ENCODE data around the gene CDK14.

CDK14 gene

GRCh38 chr7:90841759-90842429, 245.8 kb downstream of the CDK14 start:
- Histone ChIP-seq H3K27ac (ENCODE audit: insufficient read depth, low read depth, low read length, poor library complexity, severe bottlenecking) (no peak overlapping the region), H3K4me3 (ENCODE audit: insufficient read depth, low read depth, low read length) (no peak overlapping the region), H3K4me1 (ENCODE audit: control insufficient read depth, insufficient read depth, low read length) (no peaks in the 10 kb centered on the region), H3K9me3 (ENCODE audit: control insufficient read depth, low read length) (no peaks in the 10 kb centered on the region), H3K36me3 (ENCODE audit: control insufficient read depth, insufficient read depth, low read length) (no peaks in the 10 kb centered on the region), H3K27me3 (ENCODE audit: control insufficient read depth, insufficient read depth, low read length, poor library complexity, severe bottlenecking) (no peaks in the 10 kb centered on the region)
- WGBS, 2 experiments = 94 to 95% methylated on average over 3 to 4 of the region's 4 CpGs

DNA sequence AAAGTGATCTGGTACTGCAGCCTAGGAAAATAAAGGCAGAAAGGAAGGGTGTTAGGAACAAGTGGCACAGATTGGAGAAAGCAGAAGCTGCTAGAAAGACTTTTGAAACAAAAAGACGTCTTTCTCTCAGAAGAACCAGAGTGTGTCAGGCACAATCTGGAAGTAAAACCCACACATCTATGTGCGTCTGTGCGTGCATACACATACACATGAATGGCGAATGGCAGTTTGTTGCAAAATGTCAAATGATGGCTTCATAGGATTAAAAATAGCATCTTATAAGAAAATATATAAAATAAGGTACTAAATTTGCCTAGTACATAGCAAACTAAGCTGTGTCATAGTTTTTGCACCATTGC, 246.3 kb downstream of the CDK14 start:
- Histone ChIP-seq H3K4me1 (ENCODE audit: control insufficient read depth, insufficient read depth, low read length) (no peaks in the 10 kb centered on the region), H3K36me3 (ENCODE audit: control insufficient read depth, insufficient read depth, low read length) (no peaks in the 10 kb centered on the region), H3K9me3 (ENCODE audit: control insufficient read depth, low read length) (no peaks in the 10 kb centered on the region), H3K27ac (ENCODE audit: insufficient read depth, low read depth, low read length, poor library complexity, severe bottlenecking) (no peak overlapping the region), H3K27me3 (ENCODE audit: control insufficient read depth, insufficient read depth, low read length, poor library complexity, severe bottlenecking) (no peaks in the 10 kb centered on the region), H3K4me3 (ENCODE audit: insufficient read depth, low read depth, low read length) (no peak overlapping the region)
- 94 to 96% methylated on average over 3 to 4 of the region's 4 CpGs for WGBS, 2 experiments

DNA sequence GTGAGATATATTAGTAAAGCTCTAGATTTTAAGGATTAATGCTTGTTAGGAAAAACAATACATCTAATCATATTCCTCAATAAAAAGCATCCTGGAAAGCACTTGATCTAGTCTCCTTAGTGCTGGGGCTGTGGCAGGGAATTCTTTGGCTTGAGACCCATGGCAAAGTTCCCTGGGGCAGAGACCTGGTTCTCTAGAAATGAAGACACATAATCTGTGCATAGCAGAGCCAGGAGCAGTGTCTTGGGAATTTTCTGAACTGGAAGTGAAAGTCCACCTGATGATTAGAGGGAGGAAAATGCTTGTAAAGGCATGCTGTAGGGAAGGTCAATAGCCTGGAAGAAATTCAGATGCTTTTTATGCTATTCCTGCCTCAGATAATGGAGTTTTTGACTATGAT, 247.4 kb downstream of the CDK14 start:
- H3K4me1 ChIP-seq (ENCODE audit: control insufficient read depth, insufficient read depth, low read length) = no peaks in the 10 kb centered on the region
- H3K27me3 ChIP-seq (ENCODE audit: control insufficient read depth, insufficient read depth, low read length, poor library complexity, severe bottlenecking) = no peaks in the 10 kb centered on the region
- no peak overlapping the region for H3K4me3 ChIP-seq (ENCODE audit: insufficient read depth, low read depth, low read length)
- no peak overlapping the region for H3K27ac ChIP-seq (ENCODE audit: insufficient read depth, low read depth, low read length, poor library complexity, severe bottlenecking)
- no peaks in the 10 kb centered on the region for H3K9me3 ChIP-seq (ENCODE audit: control insufficient read depth, low read length)
- H3K36me3 ChIP-seq (ENCODE audit: control insufficient read depth, insufficient read depth, low read length) = no peaks in the 10 kb centered on the region

- H3K27me3 ChIP-seq (ENCODE audit: control insufficient read depth, insufficient read depth, low read length, poor library complexity, severe bottlenecking) = no peaks in the 10 kb centered on the region
- H3K4me1 ChIP-seq (ENCODE audit: control insufficient read depth, insufficient read depth, low read length) = no peaks in the 10 kb centered on the region
- no peaks in the 10 kb centered on the region for H3K9me3 ChIP-seq (ENCODE audit: control insufficient read depth, low read length)
- no peak overlapping the region for H3K4me3 ChIP-seq (ENCODE audit: insufficient read depth, low read depth, low read length)
- WGBS, 2 experiments = 100% methylated on average over 1 of the region's 1 CpG; no CpG with 5 or more reads in 1 of the 2 experiments
- H3K36me3 ChIP-seq (ENCODE audit: control insufficient read depth, insufficient read depth, low read length) = no peaks in the 10 kb centered on the region
- H3K27ac ChIP-seq (ENCODE audit: insufficient read depth, low read depth, low read length, poor library complexity, severe bottlenecking) = no peak overlapping the region
These were observed 248.3 kb downstream of the CDK14 start for GRCh38 chr7:90844421-90844820.

- peaks cover 7% of the 10 kb centered on the region for H3K4me1 ChIP-seq (ENCODE audit: control insufficient read depth, insufficient read depth, low read length)
- H3K27me3 ChIP-seq (ENCODE audit: control insufficient read depth, insufficient read depth, low read length, poor library complexity, severe bottlenecking) = no peaks in the 10 kb centered on the region
- H3K9me3 ChIP-seq (ENCODE audit: control insufficient read depth, low read length) = no peaks in the 10 kb centered on the region
- H3K36me3 ChIP-seq (ENCODE audit: control insufficient read depth, insufficient read depth, low read length) = no peaks in the 10 kb centered on the region
- no peak overlapping the region for H3K4me3 ChIP-seq (ENCODE audit: insufficient read depth, low read depth, low read length)
- no peak overlapping the region for H3K27ac ChIP-seq (ENCODE audit: insufficient read depth, low read depth, low read length, poor library complexity, severe bottlenecking)
These were observed 250.1 kb downstream of the CDK14 start for GRCh38 chr7:90846192-90846591.

- H3K36me3 ChIP-seq (ENCODE audit: control insufficient read depth, insufficient read depth, low read length) = no peaks in the 10 kb centered on the region
- 100% methylated on average over 1 of the region's 1 CpG; no CpG with 5 or more reads in 1 of the 2 experiments for WGBS, 2 experiments
- peaks cover 7% of the 10 kb centered on the region for H3K4me1 ChIP-seq (ENCODE audit: control insufficient read depth, insufficient read depth, low read length)
- H3K27ac ChIP-seq (ENCODE audit: insufficient read depth, low read depth, low read length, poor library complexity, severe bottlenecking) = no peak overlapping the region
- H3K9me3 ChIP-seq (ENCODE audit: control insufficient read depth, low read length) = no peaks in the 10 kb centered on the region
- H3K27me3 ChIP-seq (ENCODE audit: control insufficient read depth, insufficient read depth, low read length, poor library complexity, severe bottlenecking) = no peaks in the 10 kb centered on the region
- no peak overlapping the region for H3K4me3 ChIP-seq (ENCODE audit: insufficient read depth, low read depth, low read length)
These were observed 253.9 kb downstream of the CDK14 start for GRCh38 chr7:90850066-90850465.

DNA sequence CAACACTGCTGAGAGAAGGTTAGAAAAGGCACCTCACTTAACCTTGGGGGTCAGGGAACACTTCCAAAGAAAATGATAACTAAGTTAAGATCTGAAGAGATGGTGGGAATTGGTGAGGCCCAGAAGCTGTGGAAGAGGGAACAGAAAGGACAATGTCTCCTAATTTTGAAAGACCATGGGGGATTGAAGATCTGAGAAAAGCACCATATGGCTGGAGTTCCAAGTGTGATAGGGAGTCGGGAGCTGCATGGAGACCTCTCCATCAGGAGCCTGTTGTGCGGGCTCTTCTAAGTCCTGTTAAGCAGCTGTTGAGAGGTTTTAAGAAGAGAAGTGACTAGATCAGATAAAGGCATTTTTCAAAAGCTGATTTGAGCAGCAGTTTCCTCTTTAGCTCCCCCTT, 254.3 kb downstream of the CDK14 start:
- Histone ChIP-seq H3K9me3 (ENCODE audit: control insufficient read depth, low read length) (no peaks in the 10 kb centered on the region), H3K4me1 (ENCODE audit: control insufficient read depth, insufficient read depth, low read length) (peaks cover 7% of the 10 kb centered on the region), H3K27me3 (ENCODE audit: control insufficient read depth, insufficient read depth, low read length, poor library complexity, severe bottlenecking) (no peaks in the 10 kb centered on the region), H3K36me3 (ENCODE audit: control insufficient read depth, insufficient read depth, low read length) (no peaks in the 10 kb centered on the region), H3K27ac (ENCODE audit: insufficient read depth, low read depth, low read length, poor library complexity, severe bottlenecking) (no peak overlapping the region), H3K4me3 (ENCODE audit: insufficient read depth, low read depth, low read length) (no peak overlapping the region)
- 87 to 93% methylated on average over 2 of the region's 2 CpGs for WGBS, 2 experiments

DNA sequence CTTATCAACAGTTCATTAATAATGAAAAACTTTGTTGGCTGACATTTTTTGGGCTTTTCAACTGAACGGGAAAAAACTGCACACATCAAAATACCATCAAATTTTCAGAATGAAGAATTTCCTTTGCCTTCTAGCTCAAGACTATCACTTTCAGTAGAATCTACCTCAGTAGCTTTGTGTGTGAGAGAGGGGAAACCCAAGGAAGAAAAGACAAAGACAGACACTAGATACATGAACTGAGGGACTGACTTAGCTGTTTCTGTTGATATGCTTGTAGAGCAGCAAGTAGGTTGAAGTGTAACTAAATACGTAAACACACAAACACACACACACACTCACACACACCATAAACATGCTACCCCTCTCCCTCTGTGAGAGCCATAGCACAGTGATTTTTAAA, 257.1 kb downstream of the CDK14 start:
- H3K27ac ChIP-seq (ENCODE audit: insufficient read depth, low read depth, low read length, poor library complexity, severe bottlenecking) = no peak overlapping the region
- H3K9me3 ChIP-seq (ENCODE audit: control insufficient read depth, low read length) = no peaks in the 10 kb centered on the region
- no peaks in the 10 kb centered on the region for H3K27me3 ChIP-seq (ENCODE audit: control insufficient read depth, insufficient read depth, low read length, poor library complexity, severe bottlenecking)
- 89 to 100% methylated on average over 1 of the region's 2 CpGs for WGBS, 2 experiments
- no peak overlapping the region for H3K4me3 ChIP-seq (ENCODE audit: insufficient read depth, low read depth, low read length)
- H3K4me1 ChIP-seq (ENCODE audit: control insufficient read depth, insufficient read depth, low read length) = peaks cover 7% of the 10 kb centered on the region
- H3K36me3 ChIP-seq (ENCODE audit: control insufficient read depth, insufficient read depth, low read length) = no peaks in the 10 kb centered on the region

DNA sequence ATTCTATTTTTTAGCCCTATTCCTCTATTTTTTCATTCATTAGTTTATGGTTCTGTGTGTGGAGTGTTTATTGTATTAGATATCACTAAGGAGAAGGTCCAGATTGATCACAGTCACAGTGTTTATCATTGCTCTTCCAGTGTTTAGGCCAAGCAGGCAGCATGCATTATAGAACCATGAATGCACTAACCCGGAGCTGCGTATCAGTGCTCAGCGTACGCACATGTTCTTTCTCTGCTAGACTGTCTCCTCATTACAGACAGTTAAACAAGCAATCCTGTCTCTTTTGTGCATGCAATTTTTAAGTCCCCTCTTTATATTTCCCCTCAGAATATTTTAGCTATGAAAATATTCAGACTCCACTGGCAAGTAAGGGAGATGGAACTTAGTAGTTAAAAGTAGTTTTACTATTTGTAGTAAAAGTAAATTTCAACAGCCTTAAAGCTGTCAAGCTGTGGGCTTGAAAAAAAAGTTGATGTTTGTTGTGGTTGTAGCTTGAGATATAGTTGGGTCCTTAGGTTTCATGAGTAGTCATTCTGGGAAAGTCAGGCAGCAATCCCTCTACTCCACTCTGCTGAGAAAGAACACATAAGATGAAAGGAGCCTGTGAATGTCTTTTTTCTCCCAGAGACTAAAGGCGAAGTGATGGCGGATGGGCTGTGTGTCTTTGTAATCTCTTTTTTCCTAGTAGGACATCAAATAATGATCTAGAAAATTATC, 260.4 kb downstream of the CDK14 start:
- Histone ChIP-seq H3K4me1 (ENCODE audit: control insufficient read depth, insufficient read depth, low read length) (no peaks in the 10 kb centered on the region), H3K27me3 (ENCODE audit: control insufficient read depth, insufficient read depth, low read length, poor library complexity, severe bottlenecking) (no peaks in the 10 kb centered on the region), H3K27ac (ENCODE audit: insufficient read depth, low read depth, low read length, poor library complexity, severe bottlenecking) (no peak overlapping the region), H3K36me3 (ENCODE audit: control insufficient read depth, insufficient read depth, low read length) (no peaks in the 10 kb centered on the region), H3K9me3 (ENCODE audit: control insufficient read depth, low read length) (no peaks in the 10 kb centered on the region), H3K4me3 (ENCODE audit: insufficient read depth, low read depth, low read length) (no peak overlapping the region)
- 95 to 96% methylated on average over 4 to 6 of the region's 6 CpGs for WGBS, 2 experiments

GRCh38 chr7:90857603-90858002, 261.5 kb downstream of the CDK14 start:
- no peak overlapping the region for H3K27ac ChIP-seq (ENCODE audit: insufficient read depth, low read depth, low read length, poor library complexity, severe bottlenecking)
- H3K9me3 ChIP-seq (ENCODE audit: control insufficient read depth, low read length) = no peaks in the 10 kb centered on the region
- no peaks in the 10 kb centered on the region for H3K27me3 ChIP-seq (ENCODE audit: control insufficient read depth, insufficient read depth, low read length, poor library complexity, severe bottlenecking)
- H3K36me3 ChIP-seq (ENCODE audit: control insufficient read depth, insufficient read depth, low read length) = no peaks in the 10 kb centered on the region
- no peak overlapping the region for H3K4me3 ChIP-seq (ENCODE audit: insufficient read depth, low read depth, low read length)
- no peaks in the 10 kb centered on the region for H3K4me1 ChIP-seq (ENCODE audit: control insufficient read depth, insufficient read depth, low read length)
- 61 to 63% methylated on average over 2 of the region's 2 CpGs for WGBS, 2 experiments
